NB4 (cell line): ENCODE data around the gene IQSEC3.
"Not testable (repeated sequence)": the region's sequence is repeated elsewhere in the genome, so short reads cannot be mapped to it uniquely, and the experiment has no call there.

Source experiments
- DNase-seq: peaks from one replicate; pipeline ENCODE4 v3.0.0; 2010; ENCODE audit warnings: low read depth
- H3K4me3 ChIP-seq: one replicate; pipeline ENCODE4 v1.5.1; 2011; ENCODE audit warnings: mild to moderate bottlenecking, low read depth, low read length, moderate library complexity
- CTCF ChIP-seq: IDR thresholded peaks from one replicate; pipeline ENCODE4 v1.5.1; 2012; ENCODE audit warnings: low read depth, low read length
- MAX ChIP-seq: IDR thresholded peaks from 2 replicates; pipeline ENCODE4 v1.6.1; 2011; ENCODE audit warnings: low read depth, low read length
- MYC ChIP-seq: IDR thresholded peaks from 2 replicates; pipeline ENCODE4 v1.6.1; 2011; ENCODE audit warnings: low read depth, low read length
- POLR2A ChIP-seq: IDR thresholded peaks from 2 replicates; pipeline ENCODE4 v1.6.1; 2011; ENCODE audit warnings: mild to moderate bottlenecking; ENCODE audit not compliant: insufficient read length; ENCODE audit errors: extremely low read depth

The IQSEC3 gene

GRCh38 chr12:184811-185575 lies 118.4 kb downstream of the IQSEC3 start:
- DNase-seq, result no peak
- no peak overlapping the region for H3K4me3 ChIP-seq
- no peak for TF ChIP-seq MYC

GRCh38 chr12:185576-185955 lies 119.0 kb downstream of the IQSEC3 start:
- H3K4me3 ChIP-seq, result no peak overlapping the region
- DNase-seq, result no peak
- TF ChIP-seq MAX (no peak), CTCF (no peak), MYC (no peak), POLR2A (no peak)

- H3K4me3 ChIP-seq, result no peak overlapping the region
- DNase-seq, result no peak
- TF ChIP-seq MAX (no peak), MYC (no peak), CTCF (no peak), POLR2A (no peak)
Observed at GRCh38 chr12:186006-186625, 119.5 kb downstream of the IQSEC3 start.

- H3K4me3 ChIP-seq, DNase-seq: not testable (repeated sequence)
Observed at GRCh38 chr12:187986-188909, 121.7 kb downstream of the IQSEC3 start.

- H3K4me3 ChIP-seq, result no peak overlapping the region
- TF ChIP-seq MAX (peak; percentile 53), CTCF (peak; percentile 49), POLR2A (no peak), MYC (peak; percentile 74)
- peak; percentile 77 for DNase-seq
Observed at GRCh38 chr12:188910-189621, 122.5 kb downstream of the IQSEC3 start.

GRCh38 chr12:189622-189962 lies 123.0 kb downstream of the IQSEC3 start:
- TF ChIP-seq POLR2A, result no peak
- TF ChIP-seq CTCF, result no peak
- no peak for TF ChIP-seq MAX
- TF ChIP-seq MYC, result no peak
- no peak overlapping the region for H3K4me3 ChIP-seq
- DNase-seq, result no peak
